ENCODE data around the gene DCAF8.
"Not testable (repeated sequence)": the region's sequence is repeated elsewhere in the genome, so short reads cannot be mapped to it uniquely, and the experiment has no call there.

DCAF8 gene

DNA sequence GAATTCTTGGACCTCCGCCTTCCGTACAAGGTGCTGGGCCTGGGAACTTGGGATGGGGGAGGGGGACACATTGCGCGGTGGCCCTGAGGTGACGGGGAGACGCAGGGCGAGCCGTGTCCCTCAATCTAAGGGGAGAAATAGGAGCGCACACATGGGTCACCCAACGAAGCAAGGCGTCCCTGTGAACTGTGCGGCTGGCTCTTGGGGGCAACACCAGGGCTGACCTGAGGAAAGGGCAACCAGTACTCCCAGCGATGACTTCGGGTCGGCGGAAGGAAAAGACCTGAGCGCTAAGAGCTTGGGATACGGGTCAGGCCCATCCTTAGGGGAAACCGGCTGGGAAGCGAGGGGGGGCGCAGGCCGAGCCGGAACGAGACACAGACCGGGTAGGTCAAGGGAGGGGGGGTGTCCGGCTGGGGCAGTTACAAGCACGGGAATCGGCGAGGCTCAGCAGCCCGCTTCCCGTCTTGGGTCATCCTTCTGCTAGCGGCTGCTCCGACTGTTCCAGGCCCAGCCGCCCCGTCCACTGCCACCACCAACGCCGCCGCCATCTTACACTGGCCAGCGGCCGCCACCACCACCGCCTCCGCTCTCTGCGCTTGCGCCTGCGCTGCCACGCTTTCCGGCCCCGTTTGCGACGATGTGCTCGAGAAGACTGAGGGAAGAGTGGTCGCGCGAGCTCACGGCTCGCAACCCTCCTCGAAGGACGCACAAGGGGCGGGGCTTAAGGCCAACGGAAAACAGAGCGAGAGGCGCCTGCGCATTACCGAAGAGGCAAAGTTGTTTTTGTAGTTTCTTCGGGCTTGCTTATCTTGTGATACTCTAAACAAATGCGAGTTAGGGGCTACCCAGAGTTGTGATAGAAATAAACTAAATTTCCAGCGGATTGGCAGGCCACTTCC lies at the start of gene DCAF8:
Gene DCAF8, minus strand, starts transcription at position 657 of the 902 bp plus-strand sequence. CDS start 18,541 bp downstream, outside the sequence.
- in situ Hi-C loops (cut with MboI; ENCODE audit: low sequenced_read_pairs): no loop called here

DNA sequence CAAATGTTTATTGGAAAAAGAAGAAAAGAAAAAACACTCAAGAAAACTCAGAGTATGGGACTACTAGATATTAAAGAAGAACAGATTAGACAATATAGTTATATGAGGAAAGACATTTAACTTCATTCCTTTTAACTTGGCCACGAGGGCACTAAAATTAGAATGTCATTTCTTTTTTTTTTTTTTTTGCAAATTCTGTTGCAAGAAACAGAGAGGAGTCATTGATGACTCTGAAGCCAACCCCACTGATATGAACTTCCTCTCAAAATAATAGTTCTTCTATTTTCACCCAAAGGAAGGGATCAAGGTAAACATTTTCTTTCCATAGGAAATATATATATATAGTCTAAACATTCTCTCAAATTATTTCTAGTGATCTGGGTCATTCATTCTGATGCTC lies 47.2 kb upstream of the DCAF8 start:
- in situ Hi-C loops (cut with MboI; ENCODE audit: low sequenced_read_pairs): no loop called here

DNA sequence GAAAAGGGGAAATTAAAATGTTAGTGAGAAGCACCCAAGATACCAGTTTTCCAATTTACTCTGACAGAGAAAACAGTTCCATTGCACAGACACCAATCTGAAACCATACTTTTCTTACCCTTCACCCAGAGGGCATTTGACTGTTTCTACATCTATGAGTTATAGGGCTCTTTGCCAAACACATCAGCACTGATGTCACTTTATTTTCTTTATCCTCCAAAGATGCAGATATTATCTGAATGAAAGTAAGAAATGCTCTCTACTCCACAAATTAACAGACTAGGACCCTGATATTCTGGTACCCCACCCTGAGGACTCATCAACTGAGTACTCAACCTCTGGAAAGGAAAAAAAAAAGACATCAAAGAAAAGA lies 46.8 kb upstream of the DCAF8 start:
- in situ Hi-C loops (cut with MboI; ENCODE audit: low sequenced_read_pairs): no loop called here

DNA sequence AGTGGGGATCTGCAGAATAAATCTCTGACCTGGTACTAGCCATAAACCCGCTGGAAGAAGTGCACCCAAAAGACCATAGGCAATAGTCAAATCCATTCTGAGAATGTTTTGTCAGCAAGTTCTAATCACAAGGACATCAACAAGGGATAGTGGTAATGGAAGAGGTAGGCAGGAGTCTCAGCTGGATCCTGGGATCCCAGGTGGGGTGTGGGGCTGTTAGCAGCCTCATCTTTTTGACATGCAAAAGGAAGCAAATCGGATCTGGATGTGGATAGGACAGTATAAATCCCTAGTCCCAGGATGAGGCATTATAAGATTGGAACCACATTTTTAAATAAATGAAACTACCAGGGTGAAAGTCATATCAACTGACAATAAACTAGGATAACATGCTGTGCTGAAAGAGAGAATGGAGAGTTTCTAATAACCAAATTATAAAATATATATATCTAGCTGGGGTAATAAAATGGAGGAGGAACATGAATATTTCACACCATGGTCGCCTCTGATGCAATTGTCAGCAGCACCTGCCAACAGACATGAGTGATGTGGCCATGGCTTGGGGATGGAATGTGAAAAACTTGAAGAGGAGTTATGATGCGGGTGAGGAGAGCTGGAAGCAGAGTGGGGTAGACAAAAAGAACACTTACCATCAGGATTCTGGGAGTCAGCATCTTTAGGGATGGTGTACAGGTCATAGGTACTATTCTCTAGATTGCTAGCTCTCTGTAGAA lies 46.3 kb upstream of the DCAF8 start:
- in situ Hi-C loops (cut with MboI; ENCODE audit: low sequenced_read_pairs): no loop called here

DNA sequence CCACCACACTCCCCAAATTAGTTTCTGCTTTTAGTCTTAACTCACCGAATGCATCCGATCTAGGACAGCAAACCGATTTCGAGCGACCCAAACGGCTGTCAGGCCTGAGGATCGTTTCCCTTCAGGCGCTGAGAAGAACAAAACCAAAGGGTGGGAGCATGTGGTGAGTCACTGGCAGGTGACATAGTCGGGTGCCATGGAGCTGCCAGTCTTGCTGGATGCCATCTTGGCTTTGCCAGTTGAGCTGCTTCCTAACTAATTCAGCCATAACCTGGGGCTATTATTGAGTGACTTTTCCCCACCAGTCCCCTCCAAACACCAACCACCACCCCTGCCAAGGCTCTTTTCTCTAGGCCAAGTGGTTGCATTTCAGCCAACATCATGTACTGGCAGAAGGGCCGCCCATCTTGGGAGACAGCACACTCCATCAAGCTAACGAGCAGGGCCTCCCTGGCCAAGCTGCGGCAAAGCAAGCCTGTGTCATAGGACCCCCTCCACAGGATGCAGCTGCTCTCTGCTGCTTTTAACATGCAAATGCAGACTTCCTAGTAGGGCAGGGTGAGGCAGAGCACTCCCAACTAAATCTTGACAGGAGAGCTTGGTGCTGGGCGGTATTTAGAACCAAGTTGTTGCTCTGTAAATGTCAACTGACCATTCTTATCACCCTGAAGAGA lies 44.9 kb upstream of the DCAF8 start:
- in situ Hi-C loops (cut with MboI; ENCODE audit: low sequenced_read_pairs): no loop called here

DNA sequence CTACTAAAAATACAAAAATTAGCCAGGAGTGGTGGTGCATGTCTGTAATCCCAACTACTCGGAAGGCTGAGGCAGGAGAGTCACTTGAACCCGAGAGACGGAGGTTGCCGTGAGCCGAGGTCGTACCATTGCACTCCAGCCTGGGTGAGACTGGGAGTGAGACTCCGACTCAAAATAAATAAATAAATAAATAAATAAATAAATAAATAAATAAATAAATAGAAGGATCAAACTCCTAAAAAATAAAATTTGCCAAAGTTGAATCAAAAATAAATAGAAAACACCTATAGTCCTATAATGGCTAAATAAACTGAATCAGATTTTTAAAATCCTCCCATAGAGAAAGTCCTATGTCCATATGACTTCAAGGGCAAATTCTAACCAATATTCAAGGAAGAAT lies 37.8 kb upstream of the DCAF8 start:
- in situ Hi-C loops (cut with MboI; ENCODE audit: low sequenced_read_pairs): no loop called here

DNA sequence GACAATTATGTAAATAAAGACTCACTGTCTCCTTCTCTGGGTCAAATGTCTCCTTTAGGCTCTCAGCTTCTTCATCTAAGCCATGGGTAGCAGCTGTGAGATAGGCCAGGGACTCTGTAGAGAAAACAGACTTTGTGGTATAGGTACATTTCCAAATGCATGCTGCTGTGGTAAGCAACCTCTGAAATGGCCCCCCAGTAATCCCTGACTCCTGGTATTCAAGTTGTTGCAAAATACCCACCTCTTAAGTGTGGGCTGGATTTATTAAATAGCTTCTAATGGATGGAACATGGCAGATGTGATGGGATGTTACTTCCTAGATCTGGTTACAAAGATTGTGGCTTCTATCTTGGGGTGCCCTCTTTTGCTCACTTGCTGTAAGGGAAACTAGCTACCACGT lies 33.7 kb upstream of the DCAF8 start:
- in situ Hi-C loops (cut with MboI; ENCODE audit: low sequenced_read_pairs): no loop called here

DNA sequence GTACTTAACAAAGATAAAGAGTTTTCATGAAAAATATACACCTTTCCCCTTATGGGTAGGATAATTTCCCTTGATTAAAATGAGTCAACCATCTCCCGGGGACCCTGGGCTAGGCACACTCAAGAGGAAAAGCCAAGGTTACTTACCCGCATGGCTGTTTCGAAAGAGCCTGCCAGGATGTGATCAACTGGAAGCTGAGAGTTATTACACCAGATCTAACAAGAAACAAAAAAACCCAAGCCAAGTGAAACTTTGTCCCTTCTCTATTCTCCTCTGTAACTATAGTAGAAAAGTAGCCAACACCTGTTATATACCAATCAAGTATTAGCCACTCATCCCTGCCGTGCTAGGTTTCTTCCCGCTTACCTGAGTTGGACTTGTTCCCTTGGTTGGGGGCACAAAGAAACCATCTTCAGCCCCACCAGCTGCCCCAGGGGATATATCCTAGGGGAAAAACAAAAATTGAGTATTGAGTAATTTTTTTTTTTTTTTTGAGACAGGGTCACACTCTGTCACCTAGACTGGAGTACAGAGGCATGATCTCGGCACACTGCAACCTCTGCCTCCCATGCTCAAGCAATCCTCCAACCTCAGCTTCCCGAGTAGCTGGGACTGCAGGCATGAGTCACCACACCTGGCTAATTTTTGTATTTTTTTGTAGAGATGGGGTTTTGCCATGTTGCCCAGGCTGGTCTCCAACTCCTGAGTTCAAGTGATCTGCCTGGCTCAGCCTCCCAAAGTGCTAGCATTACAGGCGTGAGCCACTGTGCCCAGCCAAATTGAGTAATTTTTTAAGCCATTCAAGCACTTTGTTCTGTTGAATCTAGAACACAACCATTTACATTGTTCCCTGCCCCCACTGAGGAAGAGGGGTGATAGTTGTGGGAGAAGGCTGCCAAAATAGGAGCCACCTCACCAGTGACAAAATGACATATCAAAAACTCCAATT lies 30.9 kb upstream of the DCAF8 start:
- in situ Hi-C loops (cut with MboI; ENCODE audit: low sequenced_read_pairs): no loop called here

DNA sequence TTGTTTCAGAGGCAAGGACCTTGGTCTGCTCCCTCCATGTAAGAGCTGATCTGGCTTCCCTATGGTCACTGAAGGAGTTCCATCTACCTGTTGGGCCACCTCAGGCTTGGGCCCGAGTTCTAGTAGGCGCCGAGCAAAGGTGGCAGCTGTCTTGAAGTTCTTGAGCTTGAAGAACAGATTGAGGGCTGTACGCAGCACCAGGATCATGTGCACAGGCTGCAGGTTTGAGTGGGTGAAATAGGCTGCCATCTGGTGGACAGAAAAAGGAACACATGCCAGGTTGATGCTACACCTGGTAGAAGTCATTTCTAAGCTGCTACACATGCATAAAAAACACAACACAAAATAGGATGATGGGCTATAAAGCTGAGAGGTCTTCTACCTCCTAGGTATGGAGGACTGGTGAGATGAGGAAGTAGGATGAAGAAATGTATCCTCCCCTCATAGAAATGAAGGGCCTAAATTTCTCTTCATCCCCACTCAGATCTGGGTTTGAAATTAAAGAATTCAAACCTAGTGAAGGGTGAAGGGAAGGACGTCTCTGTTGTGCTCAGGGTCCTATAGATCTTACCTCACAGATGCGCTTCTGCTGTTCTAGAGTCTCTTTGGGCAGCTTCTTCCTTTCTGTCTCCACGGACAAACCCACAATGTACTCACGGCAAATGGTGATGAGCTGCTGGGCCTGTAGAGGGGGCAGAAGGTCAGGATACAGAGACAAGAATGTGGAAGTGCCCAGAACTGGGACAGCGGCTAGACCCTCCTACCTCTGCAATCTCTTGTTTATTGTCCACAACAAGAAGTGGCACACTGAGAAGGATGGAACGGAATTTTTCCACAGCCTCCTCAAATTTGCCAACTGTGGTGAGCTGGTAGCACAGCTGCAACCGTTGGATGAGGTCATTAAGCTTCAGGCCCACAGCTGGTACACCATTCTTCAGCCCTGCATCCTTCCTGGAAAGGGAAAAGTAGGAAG lies 29.2 kb upstream of the DCAF8 start:
- in situ Hi-C loops (cut with MboI; ENCODE audit: low sequenced_read_pairs): no loop called here

DNA sequence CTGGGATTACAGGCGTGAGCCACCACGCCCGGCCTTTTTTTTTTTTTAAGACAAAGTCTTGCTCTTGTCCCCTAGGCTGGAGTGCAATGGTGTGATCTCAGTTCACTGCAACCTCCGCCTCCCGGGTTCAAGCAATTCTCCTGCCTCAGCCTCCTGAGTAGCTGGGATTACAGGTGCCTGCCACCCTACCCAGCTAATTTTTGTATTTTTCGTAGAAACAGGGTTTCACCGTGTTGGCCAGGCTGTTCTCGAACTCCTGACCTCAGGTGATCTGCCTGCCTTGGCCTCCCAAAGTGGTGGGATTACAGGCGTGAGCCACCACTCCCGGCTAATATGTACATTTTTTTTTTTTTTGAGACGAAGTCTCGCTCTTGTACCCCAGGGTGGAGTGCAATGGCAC lies 25.4 kb upstream of the DCAF8 start:
- in situ Hi-C loops (cut with MboI; ENCODE audit: low sequenced_read_pairs): not testable (repeated sequence)

DNA sequence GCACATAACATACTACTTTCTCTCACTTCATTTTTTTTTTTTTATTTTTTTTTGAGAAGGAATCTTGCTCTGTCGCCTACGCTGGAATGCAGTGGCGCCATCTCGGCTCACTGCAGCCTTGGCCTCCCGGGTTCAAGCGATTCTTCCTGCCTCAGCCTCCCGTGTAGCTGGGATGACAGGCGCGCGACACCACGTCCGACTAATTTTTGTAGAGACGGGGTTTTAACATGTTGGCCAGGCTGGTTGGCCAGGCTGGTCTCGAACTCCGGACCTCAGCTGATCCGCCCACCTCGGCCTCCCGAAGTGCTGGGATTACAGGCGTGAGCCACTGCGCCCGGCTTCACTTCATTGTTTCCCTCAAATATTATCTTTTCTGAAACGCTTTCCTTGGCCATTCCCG lies 23.2 kb upstream of the DCAF8 start:
- in situ Hi-C loops (cut with MboI; ENCODE audit: low sequenced_read_pairs): no loop called here

DNA sequence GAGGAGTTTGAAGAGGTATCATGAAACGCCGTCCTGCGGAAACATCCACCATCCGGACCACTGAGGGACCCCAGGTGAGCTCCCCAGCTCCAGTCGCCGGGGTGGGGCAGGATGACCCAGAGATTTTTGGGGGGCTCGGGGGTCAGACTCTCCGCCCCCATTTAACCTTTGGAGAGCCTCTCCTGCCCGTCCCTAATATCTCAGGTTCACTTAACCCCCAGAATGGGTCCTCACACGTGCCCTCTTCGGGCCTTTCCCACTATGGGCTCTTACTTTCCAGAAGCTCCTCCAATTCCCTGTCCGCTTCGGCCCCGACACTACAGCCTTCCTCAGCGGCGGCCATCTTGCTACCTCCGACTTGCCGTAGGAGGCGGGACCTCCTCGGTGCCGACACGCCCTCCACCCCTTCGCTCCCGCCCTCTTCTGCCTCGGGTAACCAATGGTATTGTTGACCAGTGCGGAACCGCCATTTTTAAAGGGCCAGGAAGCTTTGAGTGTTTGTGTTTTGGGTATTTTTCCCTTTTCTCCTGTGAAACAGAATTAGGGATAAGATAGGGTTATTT lies 22.5 kb upstream of the DCAF8 start, which contains the start of gene PEX19:
Gene PEX19, minus strand, starts transcription at position 352 of the 563 bp plus-strand sequence. Its CDS starts 9 bp downstream, at position 343.
- in situ Hi-C loops (cut with MboI; ENCODE audit: low sequenced_read_pairs): no loop called here

DNA sequence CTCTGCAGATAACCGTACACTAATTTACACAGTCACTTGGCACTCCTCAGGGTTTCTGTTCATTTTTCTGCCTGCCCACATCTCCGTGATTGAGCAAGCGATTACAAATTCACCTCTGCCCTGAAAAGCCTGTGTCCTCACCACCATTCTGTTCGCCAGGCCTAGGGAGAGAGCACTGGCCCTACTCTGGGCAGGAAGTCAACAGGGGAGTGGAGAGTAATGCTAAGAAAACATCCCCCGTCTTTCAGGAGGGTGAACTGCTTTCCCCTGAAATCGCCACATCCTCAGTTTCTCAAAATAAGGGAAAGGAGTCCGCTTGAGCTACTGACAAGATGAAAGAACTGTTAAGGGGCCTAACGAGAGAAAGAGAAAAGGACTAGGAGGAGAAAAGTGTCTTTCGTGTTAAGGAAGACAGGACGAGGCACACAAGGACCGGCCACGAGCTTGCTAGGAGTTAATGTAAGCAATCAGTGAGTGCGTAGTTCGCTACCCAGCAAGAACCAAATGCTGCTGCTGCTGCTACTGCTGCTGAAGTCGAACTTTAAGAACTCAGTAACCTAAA lies 22.0 kb upstream of the DCAF8 start:
- in situ Hi-C loops (cut with MboI; ENCODE audit: low sequenced_read_pairs): no loop called here

DNA sequence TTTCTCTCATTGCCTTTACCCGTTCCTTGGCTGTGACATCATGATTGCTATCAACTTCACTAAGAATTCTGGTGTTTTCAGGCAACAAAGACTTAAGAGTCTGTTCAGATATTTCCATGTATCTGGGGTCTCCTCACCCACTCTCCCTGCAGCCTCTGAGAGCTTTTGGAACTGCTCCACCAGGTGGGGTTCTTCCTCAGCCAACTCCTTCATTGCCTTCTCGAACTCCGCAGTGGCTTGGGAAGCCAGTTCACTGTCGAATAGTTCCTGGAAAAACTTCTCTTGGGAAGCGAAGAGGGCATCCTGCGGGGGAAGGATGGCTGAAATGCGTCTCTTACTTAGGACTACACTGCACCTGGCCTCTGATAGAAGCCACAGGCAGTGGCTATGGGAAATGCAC lies 20.5 kb upstream of the DCAF8 start:
- in situ Hi-C loops (cut with MboI; ENCODE audit: low sequenced_read_pairs): no loop called here

DNA sequence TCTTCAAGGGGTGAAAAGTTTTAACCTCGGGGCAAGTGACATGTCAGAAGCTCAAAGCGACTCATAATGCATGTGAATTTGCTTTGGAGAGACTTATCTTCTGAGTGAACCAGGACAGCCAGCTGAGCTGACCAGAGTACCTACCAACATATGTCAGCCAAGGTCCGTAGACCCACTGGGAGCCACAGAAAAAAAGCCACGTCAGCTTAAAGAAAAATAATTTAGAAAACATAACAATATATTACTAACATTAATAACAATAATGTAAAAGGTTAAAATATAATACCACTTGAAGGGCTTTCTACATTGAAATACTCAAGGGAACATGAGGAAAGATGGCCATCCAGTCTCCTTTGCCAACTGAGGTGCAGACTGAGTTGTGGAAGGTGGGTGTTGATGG lies 15.6 kb upstream of the DCAF8 start:
- in situ Hi-C loops (cut with MboI; ENCODE audit: low sequenced_read_pairs): no loop called here

DNA sequence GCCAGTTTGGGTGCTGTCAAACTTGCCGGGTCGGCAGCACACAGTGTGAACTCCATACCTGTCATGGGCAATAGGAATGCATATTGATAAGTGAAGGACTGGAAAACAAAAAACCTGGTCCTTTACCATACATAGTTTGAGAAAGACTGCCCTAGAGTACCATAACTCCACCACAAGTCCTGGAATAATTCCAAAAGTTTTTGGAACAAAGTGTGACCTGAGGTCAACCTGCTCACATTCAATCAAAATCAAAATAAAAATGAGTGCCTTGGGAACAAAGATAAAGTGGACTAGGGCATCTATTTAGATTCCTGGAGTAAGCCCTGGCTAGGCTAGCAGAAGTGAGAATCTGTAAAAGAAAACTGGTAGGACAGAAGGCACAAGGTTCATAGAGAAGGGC lies 15.0 kb upstream of the DCAF8 start:
- in situ Hi-C loops (cut with MboI; ENCODE audit: low sequenced_read_pairs): no loop called here

DNA sequence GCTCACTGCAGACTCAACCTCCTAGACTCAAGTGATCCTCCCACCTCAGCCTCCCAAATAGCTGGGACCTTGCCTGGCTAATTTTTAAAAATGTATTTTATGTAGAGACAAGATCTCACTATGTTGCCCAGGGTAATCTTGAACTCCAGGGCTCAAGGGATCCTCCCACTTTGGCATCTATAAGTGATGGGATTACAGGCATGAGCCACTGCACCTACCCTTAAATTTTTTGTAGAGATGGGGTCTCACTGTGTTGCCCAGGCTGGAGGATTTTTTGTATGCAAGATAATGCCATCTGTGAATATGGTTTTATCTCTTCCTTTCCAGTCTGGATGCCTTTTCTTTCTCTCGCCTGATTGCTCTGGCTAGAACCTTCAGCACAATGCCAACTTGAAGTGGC lies 8.7 kb upstream of the DCAF8 start:
- in situ Hi-C loops (cut with MboI; ENCODE audit: low sequenced_read_pairs): no loop called here

DNA sequence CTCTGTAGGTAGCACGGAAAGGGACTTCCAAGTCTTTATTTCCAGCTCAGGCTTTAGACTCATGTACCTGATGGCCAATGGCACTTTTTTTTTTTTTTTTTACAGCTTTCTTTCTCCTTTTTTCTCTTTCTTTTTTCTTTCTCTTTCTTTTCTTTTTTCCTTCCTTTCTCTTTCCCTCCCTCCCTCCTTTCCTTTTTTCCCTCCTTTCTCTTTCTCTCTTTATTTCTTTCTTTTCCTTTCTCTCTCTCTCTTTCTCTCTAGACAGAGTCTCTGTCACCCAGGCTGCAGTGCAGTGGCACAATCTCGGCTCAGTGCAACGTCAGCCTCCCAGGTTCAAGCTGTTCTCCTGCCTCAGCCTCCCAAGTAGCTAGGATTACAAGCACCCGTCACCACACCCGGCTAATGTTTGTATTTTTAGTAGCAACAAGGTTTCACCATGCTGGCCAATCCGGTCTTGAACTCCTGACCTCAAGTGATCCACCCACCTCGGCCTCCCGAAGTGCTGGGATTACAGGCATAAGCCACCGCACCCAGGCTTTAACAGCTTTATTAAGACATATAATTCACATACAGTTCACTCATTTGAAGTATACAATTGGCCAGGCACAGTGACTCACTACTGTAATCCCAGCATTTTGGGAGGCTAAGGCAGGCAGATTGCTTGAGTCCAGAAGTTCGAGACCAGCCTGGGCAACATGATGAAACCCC lies 5.1 kb upstream of the DCAF8 start:
- in situ Hi-C loops (cut with MboI; ENCODE audit: low sequenced_read_pairs): no loop called here
